HG03565 (cell line): ENCODE measurements around the gene STK16.
"Not testable (repeated sequence)": the region's sequence is repeated elsewhere in the genome, so short reads cannot be mapped to it uniquely, and the experiment has no call there.

Source experiments
- ATAC-seq: cut with Tn5 transposase; IDR thresholded peaks from one replicate; pipeline ENCODE4 v1.9.1; 2021; ENCODE audit warnings: mild to moderate bottlenecking, moderate library complexity; ENCODE audit not compliant: unreplicated experiment

Gene STK16

GRCh38 chr2:219286436-219287115 lies 41.3 kb downstream of the STK16 start:
- ATAC-seq: no peak

- ATAC-seq: not testable (repeated sequence)
Measured at GRCh38 chr2:219287116-219287440, 41.8 kb downstream of the STK16 start.

GRCh38 chr2:219287580-219288265 lies 42.4 kb downstream of the STK16 start:
- no peak for ATAC-seq

- ATAC-seq: no peak
Measured at GRCh38 chr2:219289195-219289536, 43.9 kb downstream of the STK16 start.

GRCh38 chr2:219289537-219290361 lies 44.5 kb downstream of the STK16 start:
- no peak for ATAC-seq

GRCh38 chr2:219290381-219291171 lies 45.3 kb downstream of the STK16 start:
- no peak for ATAC-seq

GRCh38 chr2:219291394-219291793 lies 46.1 kb downstream of the STK16 start:
- no peak for ATAC-seq

- ATAC-seq: no peak
Measured at GRCh38 chr2:219291910-219292490, 46.7 kb downstream of the STK16 start.

GRCh38 chr2:219292616-219293015 lies 47.3 kb downstream of the STK16 start:
- ATAC-seq: no peak

GRCh38 chr2:219293736-219294231 lies 48.5 kb downstream of the STK16 start:
- ATAC-seq: no peak

- ATAC-seq: peak; percentile 90
Measured at GRCh38 chr2:219294356-219295351, 49.4 kb downstream of the STK16 start.

GRCh38 chr2:219296142-219296541 lies 50.9 kb downstream of the STK16 start:
- ATAC-seq: no peak

GRCh38 chr2:219296631-219297391 lies 51.5 kb downstream of the STK16 start:
- ATAC-seq: no peak

- ATAC-seq: no peak
Measured at GRCh38 chr2:219297766-219298456, 52.6 kb downstream of the STK16 start.

GRCh38 chr2:219298759-219299371 lies 53.6 kb downstream of the STK16 start:
- peak; percentile 29 for ATAC-seq

GRCh38 chr2:219299372-219299760 lies 54.1 kb downstream of the STK16 start:
- ATAC-seq: no peak
